IPS-NIHi7 (cell line): ENCODE data around the gene THBS1.
A peak's percentile ranks its signal among the peaks of the same experiment; 100 is the strongest.

Experiments
- DNase-seq: peaks from one replicate; pipeline ENCODE4 v3.0.0; 2012; ENCODE audit warnings: mixed read lengths; ENCODE audit errors: extremely low spot score

THBS1 gene

DNA sequence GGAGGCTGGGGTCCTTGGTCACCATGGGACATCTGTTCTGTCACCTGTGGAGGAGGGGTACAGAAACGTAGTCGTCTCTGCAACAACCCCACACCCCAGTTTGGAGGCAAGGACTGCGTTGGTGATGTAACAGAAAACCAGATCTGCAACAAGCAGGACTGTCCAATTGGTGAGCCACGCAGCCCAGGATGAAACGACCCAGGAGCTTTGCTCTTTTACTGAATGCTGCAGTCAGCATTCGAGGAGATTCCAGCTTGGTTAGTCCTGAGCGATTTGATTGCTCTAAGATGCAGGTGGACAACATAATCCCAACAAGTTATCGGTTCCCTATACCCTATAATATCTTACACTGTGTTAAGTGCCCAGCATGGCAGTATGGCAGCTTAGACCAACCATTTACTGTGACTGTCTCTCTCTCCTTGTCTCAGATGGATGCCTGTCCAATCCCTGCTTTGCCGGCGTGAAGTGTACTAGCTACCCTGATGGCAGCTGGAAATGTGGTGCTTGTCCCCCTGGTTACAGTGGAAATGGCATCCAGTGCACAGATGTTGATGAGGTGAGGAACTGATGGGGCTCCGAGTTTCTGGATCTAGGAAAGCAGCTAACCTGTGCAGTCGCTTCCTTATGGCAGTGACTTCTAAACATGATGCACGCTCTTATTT, 7.8 kb downstream of the THBS1 start:
- no peak for DNase-seq

DNA sequence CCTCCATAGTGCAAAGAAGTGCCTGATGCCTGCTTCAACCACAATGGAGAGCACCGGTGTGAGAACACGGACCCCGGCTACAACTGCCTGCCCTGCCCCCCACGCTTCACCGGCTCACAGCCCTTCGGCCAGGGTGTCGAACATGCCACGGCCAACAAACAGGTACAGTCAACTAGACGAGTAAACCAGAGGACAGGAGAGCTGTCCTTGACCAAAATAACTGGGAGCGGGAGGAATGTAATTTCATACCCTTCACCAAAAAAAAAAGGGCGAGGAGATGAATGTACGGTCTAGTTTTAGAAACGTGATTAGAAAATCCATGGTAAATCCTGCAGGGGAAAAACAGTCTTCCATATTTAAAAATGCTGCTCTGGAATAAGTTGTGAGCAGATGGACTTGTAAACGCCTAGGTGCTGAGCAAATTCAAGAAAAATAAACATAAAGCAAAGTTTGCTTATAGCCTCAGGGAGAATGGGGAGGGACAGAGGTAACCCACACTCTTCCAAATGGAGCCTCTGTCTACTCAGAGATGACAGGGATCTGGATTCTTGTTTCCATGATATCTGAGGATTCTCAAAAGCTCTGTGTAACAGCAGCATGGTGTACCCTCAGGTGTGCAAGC, 8.4 kb downstream of the THBS1 start:
- no peak for DNase-seq

DNA sequence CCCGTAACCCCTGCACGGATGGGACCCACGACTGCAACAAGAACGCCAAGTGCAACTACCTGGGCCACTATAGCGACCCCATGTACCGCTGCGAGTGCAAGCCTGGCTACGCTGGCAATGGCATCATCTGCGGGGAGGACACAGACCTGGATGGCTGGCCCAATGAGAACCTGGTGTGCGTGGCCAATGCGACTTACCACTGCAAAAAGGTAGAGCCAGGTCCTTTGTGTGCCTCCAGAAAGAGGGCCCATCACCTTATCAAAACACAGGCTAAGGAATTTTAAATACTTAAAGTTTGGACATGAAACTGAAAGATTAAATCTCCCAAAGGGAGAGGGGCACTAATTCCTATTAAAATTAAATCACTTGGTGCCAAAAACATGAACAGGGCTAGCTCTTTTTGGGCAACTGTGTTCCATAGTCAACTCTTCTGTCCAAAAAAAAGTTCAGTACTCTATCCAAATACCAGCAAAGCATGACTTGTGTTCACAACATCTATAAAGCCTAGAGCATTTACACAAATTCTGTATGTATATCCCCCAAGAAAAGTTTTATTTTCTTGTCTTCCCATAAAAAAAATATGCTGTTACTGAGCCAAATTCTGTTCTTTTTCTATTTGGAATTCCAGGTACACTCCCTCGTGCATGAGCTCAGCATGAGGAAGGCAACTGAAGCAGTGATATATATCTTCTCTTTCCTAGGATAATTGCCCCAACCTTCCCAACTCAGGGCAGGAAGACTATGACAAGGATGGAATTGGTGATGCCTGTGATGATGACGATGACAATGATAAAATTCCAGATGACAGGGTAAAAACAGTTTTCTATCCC, 9.2 kb downstream of the THBS1 start:
- no peak for DNase-seq

DNA sequence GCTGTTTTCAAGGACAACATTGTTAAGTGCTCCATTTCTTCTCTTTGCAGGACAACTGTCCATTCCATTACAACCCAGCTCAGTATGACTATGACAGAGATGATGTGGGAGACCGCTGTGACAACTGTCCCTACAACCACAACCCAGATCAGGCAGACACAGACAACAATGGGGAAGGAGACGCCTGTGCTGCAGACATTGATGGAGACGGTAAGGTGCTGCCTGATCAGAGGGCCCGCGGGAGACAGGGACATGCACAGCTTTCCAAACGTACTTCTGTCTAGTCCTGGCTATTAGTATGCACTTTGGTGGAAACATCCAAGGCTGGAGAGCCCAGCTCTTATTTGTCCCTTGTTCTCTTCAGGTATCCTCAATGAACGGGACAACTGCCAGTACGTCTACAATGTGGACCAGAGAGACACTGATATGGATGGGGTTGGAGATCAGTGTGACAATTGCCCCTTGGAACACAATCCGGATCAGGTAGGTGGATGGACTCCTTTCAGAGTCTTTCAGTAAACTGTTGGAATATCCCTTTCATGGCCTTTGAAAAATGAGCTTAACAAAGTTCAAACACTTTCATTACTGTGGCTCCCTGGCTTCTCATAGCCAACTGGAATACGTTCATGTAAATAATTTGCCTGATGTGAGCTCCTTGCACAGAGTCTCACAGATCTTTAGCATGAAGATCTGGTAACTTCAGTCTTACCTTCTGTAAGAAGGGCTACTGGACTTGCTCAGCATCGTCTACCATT, 10.4 kb downstream of the THBS1 start:
- no peak for DNase-seq

DNA sequence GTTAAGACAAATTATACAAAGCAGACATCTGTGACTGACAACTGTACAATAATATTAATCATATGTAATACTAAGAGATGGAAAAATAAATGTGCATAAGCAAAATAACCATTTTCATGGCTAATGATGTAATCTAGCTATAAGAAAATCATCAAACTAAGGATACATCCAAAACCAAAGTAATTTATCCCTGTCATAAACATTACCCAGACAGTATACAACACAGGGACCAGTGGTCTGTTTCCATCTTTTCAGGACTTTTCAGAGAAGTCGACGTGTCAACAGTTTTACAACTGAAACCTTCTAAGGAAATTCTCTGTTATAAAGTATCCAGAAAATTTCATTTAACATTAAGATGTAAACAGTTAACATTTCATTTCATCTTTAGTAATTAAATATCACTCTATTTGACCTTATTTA, 11.0 kb downstream of the THBS1 start:
- DNase-seq, result no peak

DNA sequence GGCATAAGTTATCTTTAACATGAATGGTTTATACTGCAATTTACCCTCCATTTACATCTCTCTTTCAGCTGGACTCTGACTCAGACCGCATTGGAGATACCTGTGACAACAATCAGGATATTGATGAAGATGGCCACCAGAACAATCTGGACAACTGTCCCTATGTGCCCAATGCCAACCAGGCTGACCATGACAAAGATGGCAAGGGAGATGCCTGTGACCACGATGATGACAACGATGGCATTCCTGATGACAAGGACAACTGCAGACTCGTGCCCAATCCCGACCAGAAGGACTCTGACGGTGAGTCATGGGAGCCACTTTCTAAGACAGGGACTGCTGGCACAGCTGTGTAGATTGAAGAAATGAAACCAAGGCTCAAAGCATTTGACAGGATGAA, 11.6 kb downstream of the THBS1 start:
- DNase-seq, result no peak

DNA sequence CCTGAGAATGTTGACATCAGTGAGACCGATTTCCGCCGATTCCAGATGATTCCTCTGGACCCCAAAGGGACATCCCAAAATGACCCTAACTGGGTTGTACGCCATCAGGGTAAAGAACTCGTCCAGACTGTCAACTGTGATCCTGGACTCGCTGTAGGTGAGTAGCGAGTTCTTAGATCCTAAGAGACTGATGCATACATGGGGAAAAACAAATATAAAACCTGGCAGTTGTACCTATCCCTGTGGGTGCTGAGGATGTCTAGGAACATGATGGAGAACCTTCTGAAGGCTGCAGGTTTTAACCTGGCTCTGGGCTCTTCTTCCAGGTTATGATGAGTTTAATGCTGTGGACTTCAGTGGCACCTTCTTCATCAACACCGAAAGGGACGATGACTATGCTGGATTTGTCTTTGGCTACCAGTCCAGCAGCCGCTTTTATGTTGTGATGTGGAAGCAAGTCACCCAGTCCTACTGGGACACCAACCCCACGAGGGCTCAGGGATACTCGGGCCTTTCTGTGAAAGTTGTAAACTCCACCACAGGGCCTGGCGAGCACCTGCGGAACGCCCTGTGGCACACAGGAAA, 12.3 kb downstream of the THBS1 start:
- no peak for DNase-seq

DNA sequence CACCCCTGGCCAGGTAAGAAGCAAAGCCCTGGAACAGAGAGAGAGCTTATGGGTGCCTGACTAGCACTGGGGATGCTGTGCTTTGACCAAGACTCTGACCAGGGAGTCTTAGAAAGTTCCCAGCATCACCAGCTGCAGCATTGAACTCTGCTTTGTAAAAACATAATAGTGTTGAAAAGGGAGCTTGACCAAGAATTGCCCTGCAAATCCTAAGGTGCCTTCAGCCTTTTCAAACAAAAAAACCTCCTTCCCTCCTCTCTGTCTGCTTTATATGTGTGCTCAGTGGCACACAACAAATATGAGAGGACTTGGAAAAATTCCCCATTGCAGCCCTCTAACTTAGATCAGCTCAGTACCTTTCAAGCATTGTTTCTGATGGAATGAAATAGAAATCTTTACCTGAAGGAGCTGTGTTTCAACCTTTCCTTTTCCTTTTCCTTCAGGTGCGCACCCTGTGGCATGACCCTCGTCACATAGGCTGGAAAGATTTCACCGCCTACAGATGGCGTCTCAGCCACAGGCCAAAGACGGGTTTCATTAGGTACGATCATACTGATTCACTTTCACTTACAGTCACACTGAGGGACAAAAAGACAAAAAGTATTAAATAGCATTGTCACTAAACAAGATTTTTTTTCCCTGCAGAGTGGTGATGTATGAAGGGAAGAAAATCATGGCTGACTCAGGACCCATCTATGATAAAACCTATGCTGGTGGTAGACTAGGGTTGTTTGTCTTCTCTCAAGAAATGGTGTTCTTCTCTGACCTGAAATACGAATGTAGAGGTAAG, 13.0 kb downstream of the THBS1 start:
- no peak for DNase-seq

DNA sequence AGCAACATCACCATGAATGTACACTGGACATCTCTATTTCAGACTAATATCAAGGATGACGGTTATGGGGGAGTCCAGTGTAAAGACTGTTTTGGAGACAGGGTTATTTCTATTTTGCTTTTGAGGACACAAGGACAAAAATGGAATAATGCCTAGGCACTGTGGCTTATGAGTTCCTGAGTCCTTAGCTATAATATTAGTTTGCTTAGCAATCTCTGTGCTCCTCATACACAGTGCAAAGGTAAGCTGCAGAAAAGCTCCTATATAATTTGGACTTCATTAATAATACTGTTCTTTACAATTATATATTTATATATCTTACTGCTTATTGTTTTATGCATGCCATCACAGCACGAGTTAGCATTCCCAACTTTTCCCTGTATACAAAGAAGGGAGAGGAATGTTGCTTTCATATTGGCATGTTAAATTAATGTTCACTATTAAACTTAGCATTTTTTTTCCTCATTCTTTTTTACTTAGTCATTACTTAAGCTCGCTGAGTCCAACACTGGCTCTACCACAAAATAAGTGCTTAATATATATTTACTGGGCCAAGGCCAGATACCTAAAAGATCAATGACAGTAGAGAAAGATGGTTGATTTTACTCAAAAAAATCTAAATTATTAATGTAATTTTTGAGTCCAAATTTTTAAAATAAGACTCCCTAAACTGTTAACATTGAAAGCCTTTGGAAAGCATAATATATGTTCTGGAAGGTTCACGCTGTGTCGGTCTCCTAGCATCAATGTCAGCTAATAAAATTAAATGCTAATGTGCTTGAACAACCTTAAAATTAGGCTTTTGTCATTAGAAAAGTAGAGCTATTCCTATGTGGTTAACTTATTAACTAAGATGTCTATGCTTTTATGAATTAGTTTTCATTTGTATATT, 13.8 kb downstream of the THBS1 start:
- DNase-seq, result no peak

DNA sequence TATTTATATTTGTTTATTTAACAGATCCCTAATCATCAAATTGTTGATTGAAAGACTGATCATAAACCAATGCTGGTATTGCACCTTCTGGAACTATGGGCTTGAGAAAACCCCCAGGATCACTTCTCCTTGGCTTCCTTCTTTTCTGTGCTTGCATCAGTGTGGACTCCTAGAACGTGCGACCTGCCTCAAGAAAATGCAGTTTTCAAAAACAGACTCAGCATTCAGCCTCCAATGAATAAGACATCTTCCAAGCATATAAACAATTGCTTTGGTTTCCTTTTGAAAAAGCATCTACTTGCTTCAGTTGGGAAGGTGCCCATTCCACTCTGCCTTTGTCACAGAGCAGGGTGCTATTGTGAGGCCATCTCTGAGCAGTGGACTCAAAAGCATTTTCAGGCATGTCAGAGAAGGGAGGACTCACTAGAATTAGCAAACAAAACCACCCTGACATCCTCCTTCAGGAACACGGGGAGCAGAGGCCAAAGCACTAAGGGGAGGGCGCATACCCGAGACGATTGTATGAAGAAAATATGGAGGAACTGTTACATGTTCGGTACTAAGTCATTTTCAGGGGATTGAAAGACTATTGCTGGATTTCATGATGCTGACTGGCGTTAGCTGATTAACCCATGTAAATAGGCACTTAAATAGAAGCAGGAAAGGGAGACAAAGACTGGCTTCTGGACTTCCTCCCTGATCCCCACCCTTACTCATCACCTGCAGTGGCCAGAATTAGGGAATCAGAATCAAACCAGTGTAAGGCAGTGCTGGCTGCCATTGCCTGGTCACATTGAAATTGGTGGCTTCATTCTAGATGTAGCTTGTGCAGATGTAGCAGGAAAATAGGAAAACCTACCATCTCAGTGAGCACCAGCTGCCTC, 14.7 kb downstream of the THBS1 start:
- no peak for DNase-seq

DNA sequence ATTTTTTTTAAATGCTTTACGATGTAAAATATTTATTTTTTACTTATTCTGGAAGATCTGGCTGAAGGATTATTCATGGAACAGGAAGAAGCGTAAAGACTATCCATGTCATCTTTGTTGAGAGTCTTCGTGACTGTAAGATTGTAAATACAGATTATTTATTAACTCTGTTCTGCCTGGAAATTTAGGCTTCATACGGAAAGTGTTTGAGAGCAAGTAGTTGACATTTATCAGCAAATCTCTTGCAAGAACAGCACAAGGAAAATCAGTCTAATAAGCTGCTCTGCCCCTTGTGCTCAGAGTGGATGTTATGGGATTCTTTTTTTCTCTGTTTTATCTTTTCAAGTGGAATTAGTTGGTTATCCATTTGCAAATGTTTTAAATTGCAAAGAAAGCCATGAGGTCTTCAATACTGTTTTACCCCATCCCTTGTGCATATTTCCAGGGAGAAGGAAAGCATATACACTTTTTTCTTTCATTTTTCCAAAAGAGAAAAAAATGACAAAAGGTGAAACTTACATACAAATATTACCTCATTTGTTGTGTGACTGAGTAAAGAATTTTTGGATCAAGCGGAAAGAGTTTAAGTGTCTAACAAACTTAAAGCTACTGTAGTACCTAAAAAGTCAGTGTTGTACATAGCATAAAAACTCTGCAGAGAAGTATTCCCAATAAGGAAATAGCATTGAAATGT, 15.6 kb downstream of the THBS1 start:
- no peak for DNase-seq

DNA sequence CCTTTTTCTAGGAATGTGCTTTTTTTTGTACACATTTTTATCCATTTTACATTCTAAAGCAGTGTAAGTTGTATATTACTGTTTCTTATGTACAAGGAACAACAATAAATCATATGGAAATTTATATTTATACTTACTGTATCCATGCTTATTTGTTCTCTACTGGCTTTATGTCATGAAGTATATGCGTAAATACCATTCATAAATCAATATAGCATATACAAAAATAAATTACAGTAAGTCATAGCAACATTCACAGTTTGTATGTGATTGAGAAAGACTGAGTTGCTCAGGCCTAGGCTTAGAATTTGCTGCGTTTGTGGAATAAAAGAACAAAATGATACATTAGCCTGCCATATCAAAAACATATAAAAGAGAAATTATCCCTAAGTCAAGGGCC, 16.5 kb downstream of the THBS1 start:
- DNase-seq, result no peak

DNA sequence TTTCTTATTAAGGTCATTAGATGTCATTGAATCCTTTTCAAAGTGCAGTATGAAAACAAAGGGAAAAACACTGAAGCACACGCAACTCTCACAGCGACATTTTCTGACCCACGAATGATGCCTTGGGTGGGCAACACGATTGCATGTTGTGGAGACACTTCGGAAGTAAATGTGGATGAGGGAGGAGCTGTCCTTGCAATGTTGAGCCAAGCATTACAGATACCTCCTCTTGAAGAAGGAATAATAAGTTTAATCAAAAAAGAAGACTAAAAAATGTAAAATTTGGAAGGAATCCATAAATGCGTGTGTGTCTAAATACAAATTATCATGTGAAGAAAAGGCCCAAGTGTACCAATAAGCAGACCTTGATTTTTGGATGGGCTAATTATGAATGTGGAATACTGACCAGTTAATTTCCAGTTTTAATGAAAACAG, 16.9 kb downstream of the THBS1 start:
- no peak for DNase-seq

DNA sequence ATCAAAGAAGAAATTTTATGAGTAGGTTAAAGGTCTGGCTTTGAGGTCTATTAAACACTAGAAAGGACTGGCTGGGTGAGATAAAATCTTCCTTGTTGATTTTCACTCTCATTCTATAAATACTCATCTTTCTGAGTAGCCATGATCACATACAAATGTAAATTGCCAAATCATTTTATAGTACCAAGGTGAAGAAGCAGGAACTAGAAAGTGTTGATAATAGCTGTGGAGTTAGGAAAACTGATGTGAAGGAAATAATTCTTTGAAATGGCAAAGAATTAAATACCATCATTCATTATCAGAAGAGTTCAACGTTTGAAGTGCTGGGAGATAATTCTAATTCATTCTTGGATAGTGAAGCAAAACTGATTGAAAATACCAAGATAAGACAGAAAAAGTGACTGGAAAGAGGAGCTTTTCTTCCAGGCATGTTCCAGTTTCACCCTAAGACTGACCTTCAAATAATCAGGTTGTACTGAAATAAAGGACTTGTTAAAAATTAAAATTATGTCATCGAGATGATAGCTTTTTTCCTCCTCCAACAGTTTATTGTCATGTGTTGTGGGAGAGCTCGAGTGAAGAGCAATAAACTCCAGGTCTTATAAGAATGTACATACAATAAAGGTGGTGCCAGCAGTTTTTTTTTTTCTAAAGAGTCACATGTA, 17.4 kb downstream of the THBS1 start:
- DNase-seq, result no peak

DNA sequence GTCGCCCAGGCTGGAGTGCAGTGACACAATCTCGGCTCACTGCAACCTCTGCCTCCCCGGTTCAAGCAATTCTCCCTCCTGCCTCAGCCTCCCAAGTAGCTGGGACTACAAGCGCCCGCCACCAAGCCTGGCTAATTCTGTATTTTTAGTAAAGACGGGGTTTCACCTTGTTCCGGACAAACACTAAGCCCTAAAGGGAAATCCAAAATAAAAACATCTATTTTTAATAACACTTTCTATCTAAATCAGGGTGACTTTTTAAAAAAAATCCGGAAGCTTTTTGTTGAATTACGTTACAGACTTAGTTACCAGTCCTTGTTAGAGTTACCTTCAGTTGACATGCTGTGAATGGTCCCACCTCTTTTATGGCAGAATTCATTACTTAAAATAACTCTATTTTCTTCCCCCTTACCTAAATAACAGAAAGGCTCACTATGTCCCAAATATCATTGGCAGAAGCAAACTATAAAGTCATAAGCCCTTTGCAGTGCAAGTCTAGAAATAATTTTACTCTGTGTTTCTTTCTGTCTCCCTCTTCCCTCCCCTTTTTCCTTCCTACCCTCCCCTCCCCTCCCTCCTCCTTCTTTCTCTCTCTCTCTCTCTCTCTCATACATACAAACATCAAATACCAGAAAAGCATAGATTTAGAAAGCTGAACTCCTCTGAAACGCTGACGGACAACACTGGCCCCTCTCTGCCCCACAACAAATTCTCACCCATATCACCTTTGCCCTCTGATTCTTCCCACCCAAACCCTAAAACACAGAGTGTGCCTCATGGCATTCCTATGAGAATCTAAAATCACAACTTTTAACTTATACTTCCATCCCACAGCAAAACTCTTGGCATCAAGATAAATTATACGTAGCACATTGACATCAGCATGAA, 18.3 kb downstream of the THBS1 start:
- DNase-seq, result no peak

DNA sequence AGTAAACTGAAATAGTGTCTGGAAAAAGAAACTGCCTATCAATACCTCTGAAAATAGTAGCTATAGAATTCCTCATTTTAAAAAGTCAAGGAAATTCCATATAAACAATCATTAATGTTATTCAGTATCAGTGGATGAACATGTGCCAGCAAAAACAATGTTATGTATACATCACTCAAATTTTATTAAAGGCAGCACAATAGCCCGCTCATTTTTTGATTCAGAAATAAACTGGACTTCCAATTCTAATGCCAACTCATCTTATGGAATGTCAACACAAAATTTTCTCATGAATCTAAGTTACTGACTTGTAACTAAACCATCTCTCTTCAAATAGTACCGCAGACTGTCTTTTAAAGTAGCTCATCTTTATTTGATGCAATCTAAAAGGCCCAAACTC, 19.0 kb downstream of the THBS1 start:
- no peak for DNase-seq

DNA sequence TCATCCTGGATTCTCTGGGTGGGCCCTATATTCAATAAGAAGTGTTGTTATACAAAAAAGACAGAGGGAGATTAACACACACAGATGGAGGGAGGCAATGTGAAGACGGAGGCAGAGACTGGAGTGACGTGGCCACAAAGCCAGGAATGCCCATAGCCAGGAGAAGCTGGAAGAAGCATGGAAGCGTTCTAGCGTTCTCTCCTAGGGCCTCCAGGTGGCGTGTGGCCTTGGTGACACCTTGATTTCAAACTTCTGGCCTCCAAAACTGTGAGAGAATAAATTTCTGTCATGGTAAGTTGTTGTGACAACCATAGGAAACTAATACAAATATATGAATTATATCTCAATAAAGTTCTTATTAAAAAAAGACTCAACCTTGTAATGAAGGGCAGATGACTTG, 21.3 kb downstream of the THBS1 start:
- DNase-seq, result peak; percentile 52
